ENCODE data around the gene CAPN2.
"Not testable (repeated sequence)": the region's sequence is repeated elsewhere in the genome, so short reads cannot be mapped to it uniquely, and the experiment has no call there.

The CAPN2 gene

DNA sequence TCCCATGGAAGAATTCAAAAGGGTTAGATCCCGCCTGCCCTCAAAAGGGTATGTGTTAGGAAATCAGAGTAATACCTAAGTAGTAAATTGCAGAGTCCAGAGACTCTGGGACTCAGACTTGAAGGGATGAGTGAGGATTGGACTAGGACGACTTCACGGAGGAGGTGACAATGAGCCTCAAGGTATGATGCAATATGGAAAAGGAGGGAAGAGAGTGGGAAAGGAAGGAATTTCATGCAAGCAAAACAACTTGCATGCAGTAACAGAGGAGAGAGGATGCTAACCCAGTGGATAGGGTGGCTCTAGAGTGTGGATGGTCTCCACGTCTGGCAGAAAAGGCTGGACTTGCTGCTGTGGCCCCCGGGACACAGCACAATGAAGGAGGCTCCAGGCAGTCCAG lies 4.8 kb downstream of the CAPN2 start:
- no peak for DNase-seq (ENCODE audit: low spot score)

DNA sequence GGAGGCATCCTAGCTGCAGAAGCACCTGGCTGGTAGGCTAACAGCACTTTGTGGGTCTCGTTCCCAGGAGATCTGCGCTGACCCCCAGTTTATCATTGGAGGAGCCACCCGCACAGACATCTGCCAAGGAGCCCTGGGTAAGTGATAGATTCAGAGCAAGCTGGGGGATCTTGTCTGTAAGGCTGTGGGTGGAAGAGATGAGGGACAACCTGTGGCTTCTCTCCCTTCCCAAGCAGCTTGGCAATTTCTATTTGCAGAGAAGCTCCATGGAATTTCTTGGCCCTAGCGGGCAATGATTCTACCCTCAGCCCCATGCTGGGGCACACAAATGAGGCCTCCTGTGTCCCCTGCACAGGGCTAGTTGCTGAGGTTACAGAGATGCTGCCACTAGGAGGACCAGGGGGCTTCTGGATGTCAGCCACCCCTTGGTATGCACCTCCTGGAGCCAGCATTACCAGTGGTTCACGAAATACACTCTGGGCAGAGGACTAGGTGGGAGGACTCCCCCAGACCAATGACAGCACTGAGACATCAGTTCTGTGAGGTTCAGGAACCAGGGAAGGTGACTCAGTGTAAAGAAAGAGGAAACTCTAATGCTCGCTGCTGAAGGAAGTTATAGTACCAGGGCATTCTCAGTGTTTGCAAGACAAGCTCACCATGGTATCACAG lies 5.5 kb downstream of the CAPN2 start:
- no peak for DNase-seq (ENCODE audit: low spot score)

DNA sequence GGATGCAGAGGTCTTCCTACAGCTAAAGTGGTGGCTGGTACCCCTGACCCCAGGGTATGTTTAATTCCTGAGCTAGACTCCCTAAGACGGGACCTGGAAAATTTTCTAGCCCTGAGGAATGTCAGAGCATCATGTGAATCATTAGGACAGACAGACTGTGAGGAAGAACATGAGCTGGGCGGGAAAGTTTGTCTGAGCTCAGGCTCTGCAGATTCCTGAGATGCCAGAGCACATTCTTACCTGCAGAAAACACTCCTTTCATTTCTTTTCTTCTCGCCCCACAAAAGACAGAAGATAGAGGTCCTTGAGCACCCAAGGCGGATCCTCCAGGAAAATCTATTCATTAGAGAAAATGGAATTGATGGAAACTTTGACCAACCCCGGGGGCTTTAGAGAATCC lies 6.5 kb downstream of the CAPN2 start:
- no peak for DNase-seq (ENCODE audit: low spot score)

DNA sequence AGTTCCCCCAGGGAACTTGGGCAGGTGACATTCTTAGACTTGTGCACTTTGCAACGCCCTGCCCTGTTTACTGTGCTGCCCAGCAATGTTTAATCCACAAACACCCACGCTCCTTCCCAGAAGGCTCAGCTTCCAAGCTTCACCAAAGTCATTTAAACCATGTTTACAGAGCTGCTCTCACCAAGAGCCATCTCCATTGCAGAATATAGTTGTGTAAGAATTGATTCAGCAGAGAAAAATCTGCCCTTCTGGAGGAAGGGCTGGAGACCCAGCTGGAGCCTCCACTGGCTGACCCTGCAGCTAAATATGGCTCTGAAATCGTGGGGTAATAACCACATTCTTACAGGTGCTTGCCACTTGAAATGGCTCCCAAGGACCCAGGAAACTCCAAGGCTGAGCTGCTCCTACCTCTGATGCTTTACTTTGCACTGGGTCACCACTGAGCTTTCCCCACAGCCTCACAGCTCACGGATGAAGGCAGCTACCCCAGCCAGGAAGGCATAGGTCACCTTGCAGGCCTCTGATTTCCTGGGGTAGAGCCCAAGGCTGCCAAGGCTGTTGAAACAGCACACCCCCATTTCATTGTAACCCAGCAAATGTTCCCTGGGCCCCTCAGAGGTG lies 8.7 kb downstream of the CAPN2 start:
- no peak for DNase-seq (ENCODE audit: low spot score)

DNA sequence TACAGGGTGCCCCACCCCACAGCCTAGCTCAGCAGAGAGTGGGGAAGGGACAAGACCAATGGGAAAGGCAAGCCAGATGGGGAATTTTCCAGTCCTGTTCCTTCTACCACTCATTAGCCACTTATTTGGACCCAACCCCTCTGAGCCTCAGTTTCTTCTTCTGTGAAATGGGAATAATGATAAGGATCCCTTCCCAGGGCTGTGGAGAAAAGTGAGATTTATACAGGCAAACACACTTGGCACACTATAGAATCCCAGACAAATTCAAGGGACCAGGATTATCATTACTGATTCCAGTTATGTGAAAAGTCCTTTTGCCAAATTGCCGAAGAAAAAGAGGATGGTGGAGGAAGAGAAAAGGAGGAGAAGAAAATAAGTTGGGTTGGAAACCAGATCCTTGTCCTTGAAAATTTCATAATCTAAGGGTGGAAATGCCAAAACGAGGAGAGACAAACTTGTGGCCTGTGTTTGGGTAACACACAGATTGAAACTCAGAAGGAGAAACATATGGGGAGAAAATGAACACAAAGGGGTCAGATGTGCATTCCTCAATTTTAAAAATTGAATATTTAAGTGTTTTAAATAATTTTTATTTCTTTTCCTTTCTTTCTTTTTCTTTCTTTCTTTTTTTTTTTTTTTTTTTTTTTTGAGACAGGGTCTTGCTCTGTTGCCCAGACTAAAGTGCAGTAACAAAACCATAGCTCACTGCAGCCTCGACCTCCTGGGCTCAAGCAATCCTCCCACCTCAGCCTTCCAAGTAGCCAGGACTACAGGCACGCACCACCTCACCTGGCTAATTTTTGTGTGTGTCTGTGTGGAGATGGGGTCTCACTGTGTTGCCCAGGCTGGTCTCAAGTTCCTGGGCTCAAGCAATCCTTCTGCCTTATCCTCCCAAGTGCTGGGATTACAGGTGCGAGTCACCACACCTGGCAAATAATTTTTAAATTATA lies 9.6 kb downstream of the CAPN2 start:
- DNase-seq (ENCODE audit: low spot score) = no peak

DNA sequence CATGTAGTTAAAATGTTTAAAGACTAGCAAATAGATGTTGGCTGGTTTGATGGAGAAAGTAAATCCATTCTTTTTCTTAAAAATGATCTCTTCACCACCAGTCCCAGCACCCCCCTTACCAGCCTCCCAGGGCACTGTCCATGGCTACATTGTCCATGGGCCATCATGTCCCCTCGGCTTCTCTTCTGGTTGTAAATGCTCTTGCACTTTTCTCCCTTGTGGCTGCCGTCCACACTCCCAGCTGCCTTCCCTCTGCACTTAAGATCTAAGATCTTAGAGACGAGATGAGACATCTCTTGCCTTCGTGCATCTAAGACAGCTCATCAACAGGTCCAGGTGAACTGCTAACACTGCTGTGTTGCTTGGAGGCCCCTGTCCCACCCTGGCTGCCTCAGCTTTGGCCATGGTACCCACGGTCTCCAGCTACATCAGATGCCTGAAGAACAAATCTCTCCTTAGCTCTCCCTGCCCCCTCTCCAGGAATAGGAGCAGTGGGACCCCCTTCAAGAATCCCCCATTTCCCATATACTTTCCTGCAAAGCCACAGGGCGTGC lies 11.1 kb downstream of the CAPN2 start:
- DNase-seq (ENCODE audit: low spot score) = no peak

DNA sequence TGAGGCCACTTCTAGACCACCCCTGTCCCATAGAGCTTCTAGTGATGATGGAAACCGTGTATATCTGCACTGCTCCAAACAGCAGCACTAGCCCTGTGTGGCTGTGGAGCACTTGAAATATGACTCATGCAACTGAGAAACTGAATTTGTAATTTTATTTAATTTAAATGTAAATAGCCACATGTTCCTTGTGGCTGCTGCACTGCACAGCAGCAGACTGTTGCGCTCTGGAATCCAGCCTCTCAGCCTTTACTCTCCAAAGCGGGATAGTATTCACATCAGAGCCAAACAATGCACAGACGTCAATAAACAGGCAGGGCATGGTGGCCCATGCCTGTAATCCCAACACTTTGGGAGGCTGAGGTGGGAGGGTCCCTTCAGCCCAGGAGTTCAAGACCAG lies 12.0 kb downstream of the CAPN2 start:
- DNase-seq (ENCODE audit: low spot score) = no peak

DNA sequence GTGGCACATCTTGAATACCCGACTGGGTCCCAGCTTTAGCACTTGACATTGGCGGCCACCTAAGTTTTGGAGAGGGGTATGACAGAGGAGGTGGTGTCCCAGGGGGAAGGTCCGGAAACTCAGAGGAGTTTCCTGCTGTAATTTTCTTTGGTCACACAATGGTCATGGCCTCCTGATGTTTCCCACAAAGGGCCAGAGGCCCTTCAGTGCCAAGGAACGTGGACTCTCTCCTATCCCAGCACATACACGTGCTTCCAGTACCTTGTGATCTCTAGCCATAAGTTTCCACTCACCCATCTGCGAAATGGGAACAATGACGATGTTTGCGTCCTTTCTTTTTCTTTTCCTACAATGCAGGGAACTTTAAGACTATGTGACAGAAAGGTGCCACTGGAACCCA lies 13.2 kb downstream of the CAPN2 start:
- DNase-seq (ENCODE audit: low spot score) = no peak

DNA sequence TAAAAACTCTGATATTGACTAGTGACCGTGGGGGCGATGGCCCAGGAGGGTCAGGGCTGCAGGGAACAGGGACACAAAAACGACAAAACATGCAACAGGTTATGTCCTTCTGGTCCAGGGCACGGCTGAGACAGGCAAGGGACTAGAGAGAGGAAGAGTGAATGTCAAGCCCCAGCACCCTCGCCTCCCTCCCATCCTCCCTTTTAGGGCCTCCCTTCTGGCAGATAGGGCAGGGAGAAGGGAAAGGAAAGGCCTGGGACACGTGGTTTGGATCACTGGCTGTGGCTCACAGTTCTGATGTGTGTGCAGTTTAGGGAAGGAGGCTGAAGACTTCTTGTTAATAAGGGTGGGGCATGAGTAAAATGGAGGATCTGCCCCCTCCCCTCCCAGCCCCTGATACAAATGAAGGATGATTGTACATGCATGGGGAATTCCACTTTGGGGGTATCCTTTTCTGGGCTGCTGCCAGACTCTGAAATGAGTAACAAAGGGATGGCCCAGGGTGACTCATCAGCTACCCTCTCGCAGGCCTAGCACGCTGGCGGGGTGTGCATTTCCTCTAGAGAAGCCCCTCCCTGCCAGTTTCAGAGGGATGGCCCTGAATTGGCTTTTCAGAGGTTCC lies 14.2 kb downstream of the CAPN2 start:
- DNase-seq (ENCODE audit: low spot score) = no peak

DNA sequence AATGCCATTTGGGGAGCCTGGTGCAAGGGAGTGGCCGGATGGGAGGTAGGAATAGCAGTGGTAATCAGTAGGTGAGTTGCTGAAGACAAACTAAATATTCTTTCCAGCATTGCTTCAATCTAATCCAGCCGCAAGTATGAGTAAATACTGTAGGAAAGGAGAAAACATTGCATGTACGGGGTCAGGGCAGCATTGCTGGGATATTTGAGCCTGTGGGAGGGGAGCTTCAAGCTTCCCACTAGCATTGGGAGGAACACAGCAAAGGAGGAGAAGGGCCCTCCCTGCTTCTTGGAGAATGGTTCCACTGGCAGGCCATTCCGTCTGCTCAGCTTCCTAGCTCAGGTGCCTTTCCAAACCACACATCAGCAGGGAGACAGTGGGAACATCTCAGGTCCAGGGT lies 15.2 kb downstream of the CAPN2 start:
- DNase-seq (ENCODE audit: low spot score) = no peak

DNA sequence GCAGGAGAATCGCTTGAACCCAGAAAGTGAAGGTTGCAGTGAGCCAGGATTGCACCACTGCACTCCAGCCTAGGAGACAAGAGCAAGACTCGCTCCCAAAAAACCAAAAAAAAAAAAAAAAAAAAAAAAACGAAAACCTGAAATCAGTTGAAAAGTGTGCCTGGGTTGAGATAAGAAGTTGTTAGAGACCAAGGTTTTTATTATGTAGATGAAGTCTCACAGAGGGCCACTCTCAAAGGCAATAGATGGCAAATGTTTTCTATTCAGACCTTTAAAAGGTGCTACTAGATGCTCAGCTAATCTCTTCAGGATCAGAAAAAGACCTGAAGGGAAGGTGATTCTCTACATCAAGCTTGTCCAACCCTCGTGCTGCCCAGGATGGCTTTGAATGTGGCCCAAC lies 17.6 kb downstream of the CAPN2 start:
- DNase-seq (ENCODE audit: low spot score) = no peak

DNA sequence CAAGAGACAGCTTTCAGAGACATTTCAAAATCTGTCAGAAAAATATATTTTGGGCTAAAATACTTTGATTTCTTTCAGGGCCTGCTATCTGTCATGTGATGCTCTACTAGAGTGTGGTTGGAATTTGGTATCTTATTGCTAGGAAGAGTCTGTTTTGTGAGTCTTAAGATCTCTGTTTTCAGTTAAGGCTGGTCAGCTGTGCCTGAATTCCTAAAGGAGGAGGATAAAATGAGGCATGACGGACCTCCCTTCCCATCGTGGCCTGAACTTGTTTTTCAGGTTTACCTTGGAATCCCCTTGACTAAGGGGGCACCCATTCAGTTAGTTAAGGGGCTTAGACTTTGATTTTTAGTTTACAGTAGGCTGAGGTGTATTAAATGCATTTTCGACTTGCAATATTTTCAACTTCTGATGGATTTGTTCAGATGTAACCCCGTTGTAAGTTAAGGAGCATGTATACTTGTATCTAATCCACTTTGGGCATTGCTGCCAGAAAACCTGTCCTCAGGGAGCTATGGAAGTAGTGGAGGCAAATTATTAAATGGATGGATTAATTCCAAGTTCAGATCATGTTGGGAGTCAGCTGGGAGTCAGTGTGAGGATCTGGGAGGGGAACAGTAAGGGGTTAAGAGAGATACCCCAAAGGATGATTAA lies 18.3 kb downstream of the CAPN2 start:
- no peak for DNase-seq (ENCODE audit: low spot score)

DNA sequence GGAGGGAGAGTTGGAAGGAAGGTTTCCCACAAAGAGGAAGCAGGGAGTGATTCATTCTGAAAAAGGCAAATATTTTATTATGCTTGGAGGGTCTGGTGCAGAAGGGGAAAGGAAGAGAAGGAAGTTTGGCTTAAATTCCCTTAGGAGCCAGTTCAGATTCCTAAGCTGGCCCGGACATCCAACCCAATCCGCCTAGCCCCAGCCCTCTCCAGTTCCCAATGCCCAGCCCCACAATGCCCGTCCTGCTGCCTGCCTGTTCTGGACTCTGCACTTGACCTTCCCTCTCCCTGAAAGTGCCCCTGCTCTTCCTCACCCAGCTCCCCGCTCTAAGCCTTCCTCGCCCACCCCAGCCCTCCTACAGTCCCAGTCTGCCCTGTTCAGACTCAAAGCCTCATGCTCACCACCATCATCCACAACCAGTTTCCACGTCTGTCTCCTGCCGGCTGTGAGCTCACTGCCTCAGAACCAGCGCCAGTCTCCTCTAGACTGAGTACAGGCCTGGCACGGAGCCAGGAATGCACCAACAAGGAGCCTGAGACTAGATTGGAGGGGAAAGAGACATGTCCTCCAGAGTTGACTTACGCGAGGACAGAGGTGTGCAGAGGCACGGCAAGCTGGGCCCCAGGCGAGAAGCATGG lies 18.9 kb downstream of the CAPN2 start:
- DNase-seq (ENCODE audit: low spot score) = no peak

DNA sequence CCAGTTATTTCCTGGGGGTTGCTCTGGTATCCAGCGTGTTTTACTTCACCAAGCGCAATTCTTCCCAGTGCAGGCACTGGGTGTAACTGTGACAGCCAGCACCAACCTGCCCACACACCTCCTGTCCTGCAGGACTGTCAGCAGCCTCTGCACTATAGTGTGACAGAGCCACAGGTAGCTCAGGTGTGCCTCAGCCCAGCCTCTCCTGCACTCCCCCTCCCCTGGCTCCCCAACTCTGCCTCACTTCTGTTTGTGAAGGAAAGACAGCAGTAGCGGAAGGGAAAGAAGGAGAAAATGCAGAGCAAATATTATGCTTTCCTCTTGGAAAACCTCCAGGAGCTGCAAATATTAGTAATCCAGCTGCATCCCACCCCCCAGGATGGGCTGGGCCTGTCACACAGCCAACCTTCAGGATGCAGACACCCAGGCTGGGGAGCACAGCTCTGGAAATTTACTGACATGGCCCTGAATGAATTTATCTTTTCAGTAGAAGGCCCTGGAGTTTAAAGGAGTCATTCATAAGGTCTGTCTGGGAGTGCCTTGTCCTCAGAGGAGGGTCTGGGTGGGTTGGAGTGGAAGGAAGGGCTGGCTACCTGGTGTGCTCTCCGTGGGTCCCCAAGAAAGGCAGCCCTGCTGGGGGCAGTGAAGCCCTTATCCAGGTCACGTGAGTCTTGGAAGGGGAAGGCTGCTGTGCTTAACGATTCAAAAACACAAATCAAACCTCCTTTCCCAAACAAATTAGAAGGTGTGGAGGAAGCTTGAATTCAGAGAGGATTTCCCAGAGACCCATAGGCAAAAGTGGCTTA lies 20.9 kb downstream of the CAPN2 start:
- no peak for DNase-seq (ENCODE audit: low spot score)

DNA sequence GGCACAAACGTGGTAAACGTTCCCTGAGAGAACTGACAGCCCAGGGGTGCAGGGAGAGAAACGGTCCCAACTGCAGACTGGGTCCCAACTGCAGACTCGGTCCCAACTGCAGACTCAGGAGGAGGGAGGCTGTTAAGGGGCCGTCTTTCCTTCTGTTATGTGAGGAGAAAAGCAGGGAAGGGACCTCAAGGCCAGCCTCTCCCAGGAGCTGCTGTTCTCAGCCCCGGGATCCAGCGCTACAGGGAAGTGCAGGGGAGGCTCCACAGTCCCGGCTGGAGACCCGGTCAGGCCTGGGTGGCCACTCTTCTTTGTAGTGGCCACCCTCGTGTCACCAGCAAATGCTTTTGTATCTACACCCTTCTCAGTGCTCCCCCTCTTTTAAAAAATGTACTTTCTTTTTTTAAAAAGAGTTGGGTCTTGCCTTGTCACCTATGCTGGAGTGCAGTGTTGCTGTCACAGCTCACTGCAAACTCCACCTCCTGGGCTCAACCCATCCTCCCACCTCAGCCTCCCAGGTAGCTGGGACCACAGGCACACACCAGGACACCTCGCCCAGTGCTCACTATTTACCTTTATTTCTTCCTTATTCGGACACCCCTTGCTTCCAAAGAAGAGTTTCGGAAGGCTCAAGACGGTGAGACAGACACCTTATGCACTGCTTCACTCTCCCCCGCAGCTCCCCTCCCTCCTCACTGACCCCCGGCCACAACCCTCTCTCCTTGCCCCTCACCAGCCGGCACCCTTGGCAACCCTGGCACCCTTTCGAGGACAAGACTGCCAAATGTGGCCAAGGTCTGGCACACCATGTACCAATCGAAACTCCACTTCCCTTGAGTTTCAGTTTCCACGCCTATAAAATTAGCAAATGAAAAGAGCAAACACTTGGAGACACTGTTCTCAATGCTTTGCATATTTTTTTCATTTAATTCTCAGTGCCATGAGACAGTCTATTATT lies 21.8 kb downstream of the CAPN2 start:
- no peak for DNase-seq (ENCODE audit: low spot score)

DNA sequence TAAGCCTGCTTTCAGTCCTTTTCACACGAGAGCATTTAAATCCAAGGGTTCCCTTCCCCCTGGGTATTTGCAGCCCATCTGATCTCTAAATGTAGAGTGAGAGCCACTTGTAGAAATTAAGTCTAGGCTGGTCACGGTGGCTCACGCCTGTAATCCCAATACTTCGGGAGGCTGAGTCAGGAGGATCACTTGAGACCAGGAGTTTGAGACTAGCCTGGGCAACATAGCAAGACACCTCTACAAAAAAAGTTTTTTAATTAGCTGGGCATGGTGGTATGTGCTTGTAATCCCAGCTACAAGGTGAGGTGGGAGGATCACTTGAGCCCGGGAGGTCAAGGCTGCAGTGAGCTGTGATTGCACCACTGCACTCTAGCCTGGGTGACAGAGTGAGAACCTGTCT lies 24.3 kb downstream of the CAPN2 start:
- not testable (repeated sequence) for DNase-seq (ENCODE audit: low spot score)

DNA sequence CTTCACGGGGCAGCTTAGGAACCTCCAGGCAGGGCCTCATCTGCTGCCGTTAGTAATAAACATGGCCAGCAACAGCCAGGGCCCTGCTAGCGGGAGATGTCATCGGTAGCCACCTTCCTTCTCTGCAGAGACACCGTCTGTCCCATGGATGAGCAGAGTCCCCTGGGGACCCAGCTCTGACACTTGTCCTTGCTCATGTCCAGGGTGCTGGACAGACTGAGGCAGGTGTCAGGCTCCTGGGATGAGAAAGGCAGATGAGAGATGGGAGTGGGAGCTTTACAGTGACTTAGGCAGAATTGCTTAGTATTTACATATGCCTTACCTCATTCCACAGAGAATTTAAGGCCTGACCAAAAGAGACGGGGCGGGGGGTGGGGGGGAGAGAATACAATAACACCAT lies 25.0 kb downstream of the CAPN2 start:
- DNase-seq (ENCODE audit: low spot score) = no peak

DNA sequence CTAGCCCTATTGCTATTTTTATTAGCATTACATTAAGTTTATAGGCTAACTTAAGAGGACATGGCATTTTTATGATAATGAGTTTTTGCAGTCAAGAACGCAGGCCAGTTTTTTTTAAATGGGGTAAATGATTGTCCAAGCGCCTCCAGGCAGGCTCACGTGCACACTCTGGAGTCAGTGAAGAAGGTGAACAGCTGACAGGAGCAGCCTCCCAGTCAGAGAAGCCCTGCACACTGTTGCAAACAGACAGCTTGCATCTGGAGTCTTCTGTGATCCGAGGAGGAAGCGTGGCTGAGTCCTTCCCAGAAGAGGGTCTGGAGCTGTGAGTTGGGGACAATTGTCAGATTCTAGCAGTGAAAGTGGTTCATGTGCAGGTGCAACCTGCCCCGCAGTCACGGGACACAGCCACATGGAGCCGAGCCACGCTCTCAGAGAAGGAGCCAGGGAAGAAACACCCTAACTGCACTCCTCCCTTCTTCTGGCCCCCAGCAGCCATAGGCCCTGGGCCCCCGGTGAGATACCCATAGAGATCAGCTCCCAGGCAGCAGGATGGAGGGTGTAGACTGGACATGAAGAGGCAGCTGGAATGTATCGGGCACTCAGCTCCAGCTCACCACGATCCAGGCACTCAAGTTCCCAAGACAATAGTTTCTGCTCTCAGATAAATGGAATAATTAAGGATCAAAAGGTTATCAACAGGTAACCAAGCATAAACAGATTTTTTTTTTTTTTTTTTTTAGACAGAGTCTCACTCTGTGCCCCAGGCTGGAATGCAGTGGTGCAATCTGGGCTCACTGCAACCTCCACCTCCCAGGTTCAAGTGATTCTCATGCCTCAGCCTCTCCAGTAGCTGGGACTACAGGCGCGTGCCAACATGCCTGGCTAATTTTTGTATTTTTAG lies 26.4 kb downstream of the CAPN2 start:
- DNase-seq (ENCODE audit: low spot score) = no peak

Data from D341Med (cell line).